IPS-20b (cell line): ENCODE measurements around the gene RPAP2.
"Not testable (repeated sequence)": the region's sequence is repeated elsewhere in the genome, so short reads cannot be mapped to it uniquely, and the experiment has no call there.

ENCODE experiments used
- H3K27ac ChIP-seq: one replicate; pipeline ENCODE4 v1.5.1; 2013; ENCODE audit warnings: low read length
- H3K27me3 ChIP-seq: 2 replicates; pipeline ENCODE4 v1.6.1; 2013; ENCODE audit warnings: mild to moderate bottlenecking, low read length, inconsistent platforms; ENCODE audit not compliant: insufficient read depth
- H3K36me3 ChIP-seq: 2 replicates; pipeline ENCODE4 v1.6.1; 2013; ENCODE audit warnings: low read depth, mild to moderate bottlenecking, inconsistent platforms, low read length, moderate library complexity; ENCODE audit not compliant: insufficient read depth
- H3K4me1 ChIP-seq: 2 replicates; pipeline ENCODE4 v1.6.1; 2013; ENCODE audit warnings: mild to moderate bottlenecking, control low read depth, inconsistent platforms, low read length, moderate library complexity; ENCODE audit not compliant: insufficient read depth
- H3K4me3 ChIP-seq: 2 replicates; pipeline ENCODE4 v1.5.1; 2013; ENCODE audit warnings: mild to moderate bottlenecking, low read length, inconsistent platforms
- H3K9ac ChIP-seq: 2 replicates; pipeline ENCODE4 v1.6.1; 2013; ENCODE audit warnings: low read depth, mild to moderate bottlenecking, inconsistent platforms, low read length, moderate library complexity
- H3K9me3 ChIP-seq: 2 replicates; pipeline ENCODE4 v1.6.1; 2013; ENCODE audit warnings: mild to moderate bottlenecking, low read depth, low read length, inconsistent platforms; ENCODE audit not compliant: insufficient read depth

RPAP2 gene

GRCh38 chr1:92298573-92299476 lies at the start of gene RPAP2, which contains the start of gene GLMN:
Gene RPAP2, plus strand, starts transcription at chr1:92299059. Its CDS starts 15 bp downstream, at chr1:92299074.
Gene GLMN, minus strand, starts transcription at chr1:92298987. Its CDS starts 988 bp downstream, at chr1:92297999.
- H3K36me3 ChIP-seq: peaks cover 53% of the 10 kb centered on the region
- H3K27ac ChIP-seq: peak within 1 kb of the TSS; percentile 97
- peak within 1 kb of the TSS; percentile 99 for H3K4me3 ChIP-seq
- H3K9me3 ChIP-seq: no peaks in the 10 kb centered on the region
- peaks cover 5% of the 10 kb centered on the region for H3K4me1 ChIP-seq
- H3K9ac ChIP-seq: peak within 1 kb of the TSS; percentile 99
- H3K27me3 ChIP-seq: no peaks in the 10 kb centered on the region

- H3K4me1 ChIP-seq, H3K27ac ChIP-seq, H3K4me3 ChIP-seq, H3K27me3 ChIP-seq, H3K9me3 ChIP-seq, H3K9ac ChIP-seq: not testable (repeated sequence)
- H3K36me3 ChIP-seq: peaks cover 31% of the 10 kb centered on the region; the same call in 1 of the 2 replicates
Observed at GRCh38 chr1:92254714-92255113, 44.1 kb upstream of the RPAP2 start.

GRCh38 chr1:92259350-92259749 lies 39.5 kb upstream of the RPAP2 start:
- H3K27ac ChIP-seq: no peak overlapping the region
- H3K4me3 ChIP-seq: no peak overlapping the region
- H3K9ac ChIP-seq: no peak overlapping the region
- peaks cover 48% of the 10 kb centered on the region for H3K36me3 ChIP-seq
- no peaks in the 10 kb centered on the region for H3K9me3 ChIP-seq
- no peaks in the 10 kb centered on the region for H3K4me1 ChIP-seq
- H3K27me3 ChIP-seq: no peaks in the 10 kb centered on the region

GRCh38 chr1:92262516-92262915 lies 36.3 kb upstream of the RPAP2 start:
- Histone ChIP-seq H3K4me3 (no peak overlapping the region), H3K27me3 (no peaks in the 10 kb centered on the region), H3K9ac (no peak overlapping the region), H3K27ac (no peak overlapping the region), H3K36me3 (peaks cover 75% of the 10 kb centered on the region), H3K4me1 (no peaks in the 10 kb centered on the region), H3K9me3 (no peaks in the 10 kb centered on the region)

- Histone ChIP-seq H3K27ac (no peak overlapping the region), H3K9me3 (no peaks in the 10 kb centered on the region), H3K36me3 (peaks cover 80% of the 10 kb centered on the region), H3K27me3 (no peaks in the 10 kb centered on the region), H3K4me1 (no peaks in the 10 kb centered on the region), H3K4me3 (no peak overlapping the region), H3K9ac (no peak overlapping the region)
Observed at GRCh38 chr1:92273039-92273438, 25.8 kb upstream of the RPAP2 start.

- no peak overlapping the region for H3K4me3 ChIP-seq
- H3K4me1 ChIP-seq: no peaks in the 10 kb centered on the region
- no peak overlapping the region for H3K27ac ChIP-seq
- peaks cover 77% of the 10 kb centered on the region for H3K36me3 ChIP-seq
- H3K27me3 ChIP-seq: no peaks in the 10 kb centered on the region
- no peak overlapping the region for H3K9ac ChIP-seq
- no peaks in the 10 kb centered on the region for H3K9me3 ChIP-seq
Observed at GRCh38 chr1:92274939-92275338, 23.9 kb upstream of the RPAP2 start.

- H3K4me3 ChIP-seq: no peak overlapping the region
- no peak overlapping the region for H3K9ac ChIP-seq
- H3K27me3 ChIP-seq: no peaks in the 10 kb centered on the region
- H3K36me3 ChIP-seq: peaks cover 75% of the 10 kb centered on the region
- no peak overlapping the region for H3K27ac ChIP-seq
- no peaks in the 10 kb centered on the region for H3K9me3 ChIP-seq
- H3K4me1 ChIP-seq: no peaks in the 10 kb centered on the region
Observed at GRCh38 chr1:92276082-92276481, 22.8 kb upstream of the RPAP2 start.

GRCh38 chr1:92277105-92277723 lies 21.6 kb upstream of the RPAP2 start:
- peaks cover 64% of the 10 kb centered on the region for H3K36me3 ChIP-seq

GRCh38 chr1:92279781-92280180 lies 19.1 kb upstream of the RPAP2 start:
- H3K36me3 ChIP-seq: peaks cover 45% of the 10 kb centered on the region
- not testable (repeated sequence) for H3K4me3 ChIP-seq, H3K9ac ChIP-seq, H3K27ac ChIP-seq, H3K4me1 ChIP-seq, H3K9me3 ChIP-seq, H3K27me3 ChIP-seq

More at GRCh38 chr1:92277105-92277723, 21.6 kb upstream of the RPAP2 start:
- Histone ChIP-seq H3K27ac (no peak overlapping the region), H3K27me3 (no peaks in the 10 kb centered on the region), H3K9me3 (no peaks in the 10 kb centered on the region), H3K4me3 (no peak overlapping the region), H3K4me1 (no peaks in the 10 kb centered on the region), H3K9ac (no peak overlapping the region)

GRCh38 chr1:92281411-92281810 lies 17.4 kb upstream of the RPAP2 start:
- H3K36me3 ChIP-seq: peaks cover 49% of the 10 kb centered on the region
- not testable (repeated sequence) for H3K27ac ChIP-seq, H3K27me3 ChIP-seq, H3K4me3 ChIP-seq, H3K9ac ChIP-seq, H3K9me3 ChIP-seq, H3K4me1 ChIP-seq

GRCh38 chr1:92291372-92291999 lies 7.4 kb upstream of the RPAP2 start:
- no peak overlapping the region for H3K27ac ChIP-seq
- no peaks in the 10 kb centered on the region for H3K9me3 ChIP-seq
- H3K36me3 ChIP-seq: peaks cover 76% of the 10 kb centered on the region
- no peaks in the 10 kb centered on the region for H3K4me1 ChIP-seq
- no peak overlapping the region for H3K9ac ChIP-seq
- H3K4me3 ChIP-seq: no peak overlapping the region
- H3K27me3 ChIP-seq: no peaks in the 10 kb centered on the region
